GM06990 (cell line): ENCODE data around the gene AP2A1.

Experiments
- DNase-seq: peaks from one replicate; pipeline ENCODE4 v3.0.0-alpha.2; 2011; ENCODE audit not compliant: insufficient read length; ENCODE audit errors: extremely low read depth
- H3K27me3 ChIP-seq: replicated peaks from 2 replicates; pipeline ENCODE4 v1.6.0; 2011; ENCODE audit warnings: low read length; ENCODE audit not compliant: control insufficient read depth, insufficient read depth
- H3K36me3 ChIP-seq: 2 replicates; pipeline ENCODE4 v1.5.1; 2011; ENCODE audit warnings: low read length; ENCODE audit not compliant: control insufficient read depth, insufficient read depth
- H3K4me3 ChIP-seq: replicated peaks from 2 replicates; pipeline ENCODE4 v1.5.1; 2011; ENCODE audit warnings: low read depth, mild to moderate bottlenecking, control low read depth, low read length
- CTCF ChIP-seq: IDR thresholded peaks from 2 replicates; pipeline ENCODE4 v1.5.1; 2011; ENCODE audit warnings: low read length, control low read depth, mild to moderate bottlenecking, inconsistent platforms; ENCODE audit not compliant: insufficient read depth, poor library complexity, severe bottlenecking

The AP2A1 gene

GRCh38 chr19:49833599-49833998 is 66.8 kb downstream of the AP2A1 start:
- peaks cover 45% of the 10 kb centered on the region for H3K36me3 ChIP-seq
- H3K27me3 ChIP-seq: no peaks in the 10 kb centered on the region
- TF ChIP-seq CTCF: no peak
- H3K4me3 ChIP-seq: no peak overlapping the region
- DNase-seq: no peak

GRCh38 chr19:49835562-49835961 is 68.8 kb downstream of the AP2A1 start:
- no peaks in the 10 kb centered on the region for H3K27me3 ChIP-seq
- H3K36me3 ChIP-seq: peaks cover 49% of the 10 kb centered on the region
- no peak overlapping the region for H3K4me3 ChIP-seq
- DNase-seq: no peak
- TF ChIP-seq CTCF: no peak

GRCh38 chr19:49836176-49837008 is 69.6 kb downstream of the AP2A1 start:
- no peaks in the 10 kb centered on the region for H3K27me3 ChIP-seq
- peaks cover 45% of the 10 kb centered on the region for H3K36me3 ChIP-seq
- no peak for TF ChIP-seq CTCF
- no peak overlapping the region for H3K4me3 ChIP-seq
- DNase-seq: no peak

GRCh38 chr19:49837009-49837310 is 70.2 kb downstream of the AP2A1 start:
- no peak overlapping the region for H3K4me3 ChIP-seq
- no peak for TF ChIP-seq CTCF
- no peaks in the 10 kb centered on the region for H3K27me3 ChIP-seq
- DNase-seq: no peak
- peaks cover 43% of the 10 kb centered on the region for H3K36me3 ChIP-seq

GRCh38 chr19:49837425-49837824 is 70.6 kb downstream of the AP2A1 start:
- Histone ChIP-seq H3K4me3 (no peak overlapping the region), H3K36me3 (peaks cover 43% of the 10 kb centered on the region), H3K27me3 (no peaks in the 10 kb centered on the region)
- no peak for TF ChIP-seq CTCF
- no peak for DNase-seq

GRCh38 chr19:49838885-49839588 is 72.2 kb downstream of the AP2A1 start:
- no peak for DNase-seq
- H3K36me3 ChIP-seq: peaks cover 32% of the 10 kb centered on the region
- no peak overlapping the region for H3K4me3 ChIP-seq
- no peaks in the 10 kb centered on the region for H3K27me3 ChIP-seq
- TF ChIP-seq CTCF: no peak
